Right ventricle myocardium superior (tissue), 1 donor: ENCODE results near the gene SIX6. TPM values are rescaled to one million over a fixed set of nuclear protein-coding genes. Genes with fewer than 3 reads are reported as not detected.
"Not testable (repeated sequence)": the region's sequence is repeated elsewhere in the genome, so short reads cannot be mapped to it uniquely, and the experiment has no call there.

ENCODE experiments used
- ATAC-seq: fragments of 200-7000 bp; cut with Tn5 transposase; one replicate; pipeline ENCODE4 v1.9.1; 2020; ENCODE audit warnings: mild to moderate bottlenecking; ENCODE audit not compliant: poor library complexity
- DNase-seq: peaks from one replicate; pipeline ENCODE4 v3.0.0-alpha.2; 2020
- intact Hi-C: fragments of 100-400 bp; cut with DNase I; formaldehyde crosslinking; loops from one replicate; pipeline ENCODE4 v1.11.2; 2022
- long read RNA-seq: library from polyadenylated mRNA; unstranded; transcript quantifications from one replicate; pipeline ENCODE4 v2.0.0, GENCODE V29; 2021
- total RNA-seq: library from RNA; stranded (reverse); fragmentation: NEBNext Ultra II Directional; extraction: Animal tissue kit (Norgen Biotek cat#: 25700); gene quantifications from one replicate; pipeline ENCODE4 v1.2.1, GENCODE V29; 2021
- donor health status: DM: no; HTN: yes; CAD: no; lungs with severe emphysema.

SIX6 gene
- not detected for total RNA-seq
- long read RNA-seq, result 0 reads

DNA sequence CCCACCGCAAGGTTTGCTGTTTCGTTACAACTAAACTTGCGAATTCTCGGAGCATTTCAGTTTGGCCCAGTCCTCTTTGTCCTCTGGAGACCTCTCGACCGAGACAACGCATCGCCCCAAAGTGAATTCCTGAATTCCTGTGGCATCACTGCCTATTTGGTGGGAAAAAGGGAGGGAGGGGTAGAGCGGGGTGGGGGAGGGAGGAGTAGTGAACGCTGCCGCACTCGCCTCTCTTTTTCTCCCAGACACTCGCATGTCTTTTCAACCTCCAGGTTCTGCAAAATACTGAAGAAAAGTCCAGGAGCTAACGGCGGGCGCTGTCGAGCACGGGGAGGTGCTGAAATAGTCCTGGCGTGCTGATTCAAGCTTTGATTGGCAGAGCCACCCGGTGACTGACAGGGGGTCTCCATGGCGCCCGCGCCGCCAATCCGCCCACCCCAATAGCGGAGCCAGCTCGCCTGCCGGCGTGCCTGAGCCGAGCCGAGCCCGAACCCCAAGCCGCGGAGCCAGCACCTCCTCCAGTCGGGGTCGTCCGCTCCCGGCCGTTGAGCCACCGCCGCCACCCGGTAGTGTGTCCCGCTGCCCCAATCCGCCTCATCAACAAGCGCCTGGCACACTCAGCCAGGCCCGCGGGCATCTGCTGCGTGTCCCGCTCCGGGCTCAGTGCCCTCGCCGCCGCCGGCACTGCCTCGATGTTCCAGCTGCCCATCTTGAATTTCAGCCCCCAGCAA lies at the start of gene SIX6:
TSS of gene SIX6 (plus strand) at position 440 of the 731 bp plus-strand sequence. CDS start at position 693, 253 bp downstream.
- intact Hi-C loops, result no loop called here
- ATAC-seq (no peak), DNase-seq (no peak)

DNA sequence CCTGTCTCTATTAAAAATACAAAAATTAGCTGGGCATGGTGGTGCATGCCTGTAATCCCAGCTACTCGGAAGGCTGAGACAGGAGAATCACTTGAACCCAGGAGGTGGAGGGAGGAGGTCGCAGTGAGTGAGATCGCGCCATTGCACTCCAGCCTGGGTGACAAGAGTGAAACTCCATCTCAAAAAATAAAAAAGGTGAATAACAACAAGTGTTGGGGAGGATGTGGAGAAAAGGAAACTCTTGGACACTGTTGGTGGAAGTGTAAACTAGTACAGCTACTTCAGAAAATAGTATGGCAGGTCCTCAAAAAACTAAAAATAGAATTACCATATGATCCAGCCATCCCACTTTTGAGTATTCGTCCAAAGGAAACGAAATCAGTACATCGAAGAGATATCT lies 28.7 kb upstream of the SIX6 start:
- DNase-seq, intact Hi-C loops, ATAC-seq: not testable (repeated sequence)

DNA sequence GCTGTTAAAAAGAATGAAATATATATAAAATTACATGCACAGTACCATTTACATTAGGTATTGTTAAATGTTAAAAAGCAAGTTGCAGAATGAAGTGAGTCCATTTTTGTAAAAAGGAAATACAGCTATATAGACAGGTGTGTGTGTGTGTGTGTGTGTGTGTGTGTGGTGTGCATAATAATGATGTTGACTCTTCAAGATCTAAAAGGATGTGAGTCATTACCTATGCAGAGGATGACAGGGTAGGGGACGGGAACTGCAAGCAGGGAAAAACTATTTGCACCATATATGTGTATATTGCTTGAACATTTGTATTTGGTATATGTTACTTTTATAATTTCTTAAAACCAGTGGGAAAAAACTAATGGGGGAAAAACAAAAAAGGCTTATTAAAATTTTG lies 26.2 kb upstream of the SIX6 start:
- intact Hi-C loops, result no loop called here
- DNase-seq (no peak), ATAC-seq (no peak)

DNA sequence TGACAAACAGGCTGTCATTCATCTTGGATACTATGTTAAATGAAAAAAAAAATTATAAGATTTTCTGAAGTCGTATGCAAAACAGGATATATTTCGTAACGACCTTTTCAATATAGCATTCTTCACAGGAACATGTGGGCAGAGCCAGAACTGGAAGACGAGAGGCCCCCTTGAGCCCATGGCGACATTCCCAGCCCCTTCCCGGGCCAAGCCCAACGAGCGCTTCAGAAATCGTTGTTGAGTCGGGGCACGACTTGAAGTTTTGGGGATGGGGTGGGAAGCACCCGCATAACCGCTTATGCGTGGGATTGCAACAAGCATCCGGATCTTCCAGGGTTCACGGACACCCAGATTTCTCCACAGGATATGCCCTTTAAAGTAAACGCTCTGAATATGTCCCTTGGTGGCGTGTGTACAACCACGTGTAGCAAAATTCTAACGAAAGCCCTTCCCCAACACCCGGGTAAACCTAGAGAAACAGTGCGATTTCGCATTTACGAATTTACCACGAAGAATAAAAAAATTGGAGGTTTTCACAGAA lies 23.8 kb upstream of the SIX6 start:
- DNase-seq (no peak), ATAC-seq (no peak)
- intact Hi-C loops, result no loop called here

DNA sequence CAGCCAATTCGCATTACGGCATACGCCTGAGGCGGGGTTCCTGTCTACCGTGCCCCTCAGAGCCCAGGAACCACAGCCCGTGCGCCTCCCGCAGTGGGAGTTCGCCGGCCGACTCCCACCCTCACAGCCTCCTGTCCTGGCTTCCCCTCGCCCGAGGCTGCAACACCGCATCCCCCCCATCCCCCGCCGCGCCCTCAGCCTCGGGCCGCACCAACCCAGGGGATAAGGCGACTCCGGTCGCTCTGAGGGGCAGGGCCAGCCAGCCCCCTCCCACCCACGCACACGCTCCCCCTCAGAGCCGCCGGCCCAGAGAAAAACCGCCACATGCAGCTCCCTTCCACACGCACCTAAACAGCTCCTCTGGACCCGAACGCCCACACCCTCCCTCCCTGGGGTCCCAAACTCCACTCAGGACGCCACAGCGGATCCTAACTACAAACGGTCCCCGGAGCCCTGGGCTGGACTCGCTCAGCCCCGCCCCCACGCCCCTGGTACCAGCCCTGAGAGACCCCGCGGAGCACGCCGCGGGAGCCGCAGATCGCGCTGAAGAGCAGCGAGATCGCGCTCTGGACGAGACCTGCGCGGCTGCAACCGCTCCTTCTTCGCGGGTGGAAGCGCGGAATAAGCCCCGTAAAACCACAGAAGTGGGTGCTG lies 23.2 kb upstream of the SIX6 start, which contains the start of gene C14orf39:
TSS of gene C14orf39 (minus strand) at position 466 of the 654 bp plus-strand sequence. CDS start 985 bp downstream, outside the sequence.
- intact Hi-C loops, result no loop called here
- ATAC-seq, result no peak

DNA sequence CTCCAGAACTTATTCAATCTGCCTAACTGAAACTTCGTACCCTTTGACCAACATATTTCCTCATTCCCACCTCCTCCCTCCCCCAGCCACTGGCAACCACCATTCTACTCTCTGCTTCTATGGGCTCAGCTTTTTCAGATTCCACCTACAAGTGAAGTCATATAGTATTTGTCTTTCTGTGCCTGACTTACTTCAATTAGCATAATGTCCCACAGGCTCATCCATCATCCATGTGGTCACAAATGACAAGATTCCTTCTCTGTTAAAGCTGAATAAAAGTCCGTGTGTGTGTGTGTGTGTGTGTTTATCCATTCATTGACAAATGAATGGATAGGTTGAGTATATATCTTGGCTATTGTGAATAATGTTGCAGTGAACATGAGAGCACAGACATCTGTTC lies 21.7 kb upstream of the SIX6 start:
- intact Hi-C loops, result no loop called here
- ATAC-seq (no peak), DNase-seq (no peak)

More for the DNA sequence above, 23.2 kb upstream of the SIX6 start, which contains the start of gene C14orf39:
- DNase-seq, result no peak

DNA sequence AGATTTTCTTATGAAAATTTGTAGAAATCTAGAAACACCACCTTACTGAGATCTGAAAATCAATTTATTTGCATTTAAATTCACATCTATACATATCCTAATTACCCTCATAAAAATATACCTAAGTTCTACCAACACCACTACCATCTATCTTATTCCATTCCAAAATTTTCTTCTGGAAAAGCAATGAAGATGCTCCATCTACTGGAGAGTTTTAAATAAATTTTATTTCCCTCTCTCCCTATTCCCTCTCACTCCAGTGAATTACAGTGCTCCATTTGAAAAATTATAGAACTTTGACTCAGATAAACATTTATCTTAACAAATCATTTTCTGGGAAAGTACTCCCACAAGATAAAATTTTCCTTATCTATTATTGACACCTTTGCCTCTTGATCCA lies 20.8 kb upstream of the SIX6 start:
- DNase-seq (no peak), ATAC-seq (no peak)
- intact Hi-C loops, result no loop called here

DNA sequence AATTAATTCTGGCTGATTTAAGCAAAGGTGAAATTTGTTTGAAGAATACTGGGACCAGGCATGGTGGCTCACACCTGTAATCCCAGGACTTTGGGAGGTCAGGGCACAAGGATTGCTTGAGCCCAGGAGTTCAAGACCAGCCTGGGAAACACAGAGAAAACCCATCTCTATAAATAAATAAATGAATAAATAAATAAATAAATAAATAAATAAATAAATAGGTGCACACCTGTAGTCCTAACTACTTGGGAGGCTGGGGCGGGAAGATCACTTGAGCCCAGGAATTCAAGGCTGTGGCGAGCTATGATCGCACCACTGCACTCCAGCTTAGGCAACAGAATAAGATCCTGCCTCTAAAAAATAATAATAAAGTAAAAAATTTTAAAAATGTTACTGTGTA lies 18.7 kb upstream of the SIX6 start:
- intact Hi-C loops, result no loop called here
- DNase-seq (no peak), ATAC-seq (no peak)

DNA sequence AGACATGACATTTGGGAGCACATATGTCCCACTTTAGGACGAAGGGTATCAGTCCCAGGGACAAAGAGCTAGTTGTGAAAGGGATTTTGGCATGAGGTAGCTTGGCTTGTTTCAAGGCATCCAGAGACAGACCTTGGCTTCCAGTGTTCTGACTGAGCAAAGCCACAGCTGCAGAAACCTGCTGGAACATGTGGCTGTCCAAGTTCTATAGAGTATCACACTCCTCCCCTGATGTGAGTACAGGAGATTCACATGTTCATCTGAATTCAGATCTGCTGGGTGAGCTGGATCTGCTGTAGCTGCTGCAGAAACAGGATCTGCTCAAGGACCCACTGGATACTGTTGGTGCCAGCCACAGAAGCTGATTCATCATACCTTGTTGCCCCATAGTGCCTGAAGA lies 13.0 kb upstream of the SIX6 start:
- ATAC-seq (no peak), DNase-seq (no peak)
- intact Hi-C loops, result no loop called here

DNA sequence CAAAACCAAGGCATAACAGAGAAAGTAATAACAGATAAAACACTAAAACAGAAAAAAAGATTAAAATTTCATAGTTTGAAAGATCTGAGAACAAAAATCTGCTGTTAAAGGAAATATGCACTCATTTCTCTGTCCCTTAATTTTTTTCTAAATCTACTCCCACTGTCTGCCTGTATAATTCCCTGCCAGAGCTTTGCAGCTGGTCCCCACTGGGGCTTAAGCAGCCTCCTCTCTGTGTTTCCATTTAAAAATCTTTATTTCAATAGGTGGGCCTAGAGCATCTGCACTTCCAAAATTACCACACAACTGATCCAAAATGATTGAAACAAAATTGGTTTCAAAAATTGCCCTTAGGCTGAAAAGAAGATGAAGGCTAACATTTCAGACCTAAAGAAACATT lies 6.4 kb upstream of the SIX6 start:
- ATAC-seq (no peak), DNase-seq (no peak)
- intact Hi-C loops, result no loop called here

DNA sequence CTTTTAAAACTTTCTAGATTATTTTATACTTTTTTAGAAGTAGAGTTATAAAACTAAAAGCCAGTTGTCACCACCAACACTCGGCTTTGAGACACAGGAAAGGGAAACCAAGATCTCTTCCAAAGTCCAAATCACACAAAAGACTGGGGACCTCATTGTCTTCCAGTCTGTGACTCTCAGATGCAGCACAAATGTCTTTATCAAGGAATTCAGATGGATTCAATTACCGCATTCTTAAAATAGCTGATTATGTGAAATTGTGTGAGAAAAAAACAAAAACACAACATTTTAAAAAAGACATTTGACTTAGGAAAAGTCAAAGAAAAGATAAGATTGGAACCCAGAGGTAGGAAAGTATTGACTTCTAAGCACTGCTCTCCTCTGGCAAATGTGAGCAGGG lies 3.5 kb upstream of the SIX6 start:
- no peak for DNase-seq
- intact Hi-C loops, result no loop called here
- no peak for ATAC-seq

DNA sequence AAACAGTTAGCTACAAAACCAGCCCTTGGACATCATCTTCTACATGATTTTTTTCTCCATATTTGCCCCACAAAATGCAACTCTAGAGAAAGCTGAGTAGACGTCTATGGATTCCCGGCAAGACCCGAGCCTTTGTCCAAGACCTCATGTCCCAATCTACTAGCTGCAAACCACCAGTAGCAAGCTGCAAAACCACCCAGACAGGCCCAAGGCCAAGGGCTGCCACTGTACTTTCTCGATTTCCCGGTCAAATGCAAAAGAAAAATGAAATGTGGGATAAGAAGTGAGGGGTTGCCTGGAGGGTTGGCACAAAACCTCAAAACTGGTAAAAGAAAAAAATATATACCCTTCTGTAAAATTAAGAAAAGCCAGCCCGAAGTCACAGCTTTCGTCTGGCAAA lies 2.9 kb upstream of the SIX6 start:
- DNase-seq (no peak), ATAC-seq (no peak)
- intact Hi-C loops, result no loop called here

DNA sequence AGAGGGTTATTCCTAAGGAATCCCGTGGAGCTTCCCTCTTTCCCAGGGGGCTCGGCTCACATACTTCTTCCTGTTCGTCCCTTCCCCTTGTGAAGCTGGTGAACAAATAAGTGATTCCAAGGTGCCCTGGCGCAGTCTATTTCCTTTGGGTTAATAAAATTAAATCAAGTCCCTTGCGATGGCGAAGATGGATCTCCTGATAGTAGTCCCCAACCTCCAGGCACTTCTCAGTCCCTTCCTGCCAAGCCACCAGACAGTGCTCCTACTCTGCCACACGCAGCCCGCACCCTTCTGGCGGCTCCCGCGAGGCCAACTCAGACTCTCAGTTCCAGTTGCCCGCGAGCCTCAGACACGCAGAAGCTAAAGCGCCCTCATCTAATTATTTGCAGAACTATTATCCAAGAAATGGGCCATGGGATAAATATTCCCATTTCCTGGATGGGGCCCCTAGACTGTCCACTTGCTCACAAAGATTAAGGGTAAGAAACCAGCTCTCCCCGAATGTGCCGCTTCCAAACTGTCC lies 2.4 kb upstream of the SIX6 start:
- intact Hi-C loops, result no loop called here
- no peak for ATAC-seq

DNA sequence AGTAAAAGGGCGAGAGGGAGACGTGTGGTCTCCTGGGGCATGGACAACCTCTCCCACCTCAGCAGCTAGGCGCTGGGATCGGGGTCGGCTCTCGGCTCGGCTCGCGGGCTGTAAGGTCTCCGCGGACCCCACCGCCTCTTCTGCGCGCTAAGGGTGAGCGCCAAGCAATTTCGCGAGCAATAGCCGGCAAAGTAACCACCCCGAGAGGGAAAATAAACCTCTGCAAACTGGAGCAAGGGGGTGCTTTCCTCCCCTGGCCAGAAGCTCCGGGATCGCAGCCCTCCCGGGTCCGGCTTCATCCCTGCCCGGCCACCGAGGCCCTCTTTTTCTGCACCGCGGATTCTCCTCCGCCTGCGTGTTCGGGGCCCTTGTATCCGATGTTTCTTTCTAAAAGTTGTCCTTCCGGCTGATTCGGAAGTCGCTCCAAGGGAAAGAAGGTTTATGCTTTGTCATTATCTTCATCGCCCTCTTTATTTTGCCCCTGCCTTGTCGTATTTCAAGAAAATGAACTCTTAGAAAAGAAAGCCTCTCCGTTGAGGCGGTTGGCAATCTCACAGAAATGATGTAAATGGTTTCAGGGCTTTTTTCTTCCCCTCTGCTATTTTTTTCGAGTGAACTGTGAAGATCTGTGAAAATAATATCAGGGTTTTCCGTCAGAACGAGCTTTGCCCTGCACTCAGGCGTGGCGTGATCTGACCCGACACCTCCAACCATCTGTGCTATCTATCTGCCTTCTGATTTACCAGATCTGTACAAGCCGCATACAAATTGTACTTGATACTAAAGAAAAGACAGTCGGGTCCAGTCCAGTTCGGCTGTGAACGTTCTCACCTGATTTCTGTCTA lies 1.7 kb upstream of the SIX6 start:
- ATAC-seq, result no peak
- no peak for DNase-seq
- intact Hi-C loops, result no loop called here

More for the DNA sequence above, 2.4 kb upstream of the SIX6 start:
- no peak for DNase-seq

DNA sequence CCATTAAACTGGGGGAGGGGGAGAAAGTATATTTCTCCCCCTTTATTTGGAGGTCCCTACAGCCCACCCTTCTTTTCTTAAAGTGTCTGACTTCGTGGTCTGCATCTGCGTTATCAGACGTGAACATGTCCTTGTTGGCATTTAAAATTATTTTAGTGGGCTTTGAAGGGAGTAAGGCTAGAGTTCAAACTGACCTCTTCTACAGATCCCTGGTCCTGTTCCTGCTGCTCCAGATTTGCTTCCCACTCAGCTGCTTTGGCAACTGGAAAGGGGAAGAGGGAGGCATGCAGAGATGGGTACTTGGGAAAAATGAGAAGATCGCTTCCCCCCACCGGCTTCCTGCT lies 611 bp upstream of the SIX6 start:
- DNase-seq (no peak), ATAC-seq (no peak)
- intact Hi-C loops, result no loop called here

DNA sequence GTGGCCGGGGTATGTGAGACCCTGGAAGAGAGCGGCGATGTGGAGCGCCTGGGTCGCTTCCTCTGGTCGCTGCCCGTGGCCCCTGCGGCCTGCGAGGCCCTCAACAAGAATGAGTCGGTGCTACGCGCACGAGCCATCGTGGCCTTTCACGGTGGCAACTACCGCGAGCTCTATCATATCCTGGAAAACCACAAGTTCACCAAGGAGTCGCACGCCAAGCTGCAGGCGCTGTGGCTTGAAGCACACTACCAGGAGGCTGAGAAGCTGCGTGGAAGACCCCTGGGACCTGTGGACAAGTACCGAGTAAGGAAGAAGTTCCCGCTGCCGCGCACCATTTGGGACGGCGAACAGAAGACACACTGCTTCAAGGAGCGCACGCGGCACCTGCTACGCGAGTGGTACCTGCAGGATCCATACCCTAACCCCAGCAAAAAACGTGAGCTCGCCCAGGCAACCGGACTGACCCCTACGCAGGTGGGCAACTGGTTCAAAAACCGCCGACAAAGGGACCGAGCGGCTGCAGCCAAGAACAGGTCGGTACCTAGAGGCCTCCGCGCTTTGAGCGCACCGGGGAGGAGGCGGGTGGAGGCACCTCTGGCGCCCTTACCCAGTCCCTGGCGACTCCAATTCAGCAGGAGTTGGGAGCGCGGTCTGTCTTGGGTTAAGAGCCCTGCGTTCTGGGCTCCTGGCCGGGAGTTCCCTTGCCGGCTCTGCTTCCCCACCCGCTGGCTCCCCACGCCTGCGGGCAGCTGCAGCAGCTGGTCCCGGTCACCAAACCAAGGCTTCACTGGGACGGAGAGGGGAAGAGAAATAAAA lies 700 bp downstream of the SIX6 start:
- intact Hi-C loops, result no loop called here
- DNase-seq (no peak), ATAC-seq (no peak)

DNA sequence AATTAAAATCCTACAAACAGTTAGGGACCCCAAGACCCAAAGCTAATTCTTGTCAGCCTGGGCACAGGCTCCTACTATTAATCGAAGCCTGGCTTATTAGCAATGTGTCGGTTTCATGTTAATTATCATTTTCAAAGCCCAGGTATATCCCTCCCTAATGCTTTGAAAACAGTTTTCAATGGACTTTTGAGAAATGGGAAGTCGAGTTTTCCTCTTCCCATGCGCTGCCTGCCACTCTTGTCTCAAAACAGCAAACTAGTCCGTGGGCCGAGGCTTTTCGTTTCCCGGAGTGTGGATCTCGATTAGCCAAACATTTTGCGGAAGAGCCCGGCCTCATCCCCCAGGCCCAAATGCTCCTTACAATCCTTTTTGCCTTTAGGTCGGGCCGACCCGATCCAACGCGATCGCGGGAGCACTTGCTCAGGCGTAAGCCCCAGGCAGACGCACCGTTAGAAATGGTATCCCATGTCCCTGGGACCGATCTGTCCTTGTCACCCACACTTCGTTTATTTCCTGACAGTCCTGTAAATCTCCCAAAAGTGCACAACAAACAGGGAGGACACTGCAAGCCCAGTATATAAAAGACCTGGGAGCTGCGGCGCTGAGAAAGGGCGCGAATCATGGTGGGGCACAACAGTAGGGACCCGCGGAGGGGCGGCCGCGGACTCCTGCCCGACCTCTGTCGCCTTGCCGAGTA lies 1.5 kb downstream of the SIX6 start:
- no peak for DNase-seq
- ATAC-seq, result no peak
- intact Hi-C loops, result no loop called here
